Astrocyte (in vitro differentiated cells and primary cell): ENCODE results near the gene SLC37A4. TPM values are rescaled to one million over a fixed set of nuclear protein-coding genes. Genes with fewer than 3 reads are reported as not detected.
A peak's percentile ranks its signal among the peaks of the same experiment; 100 is the strongest.

Experiments
- DNase-seq: peaks from one replicate; pipeline ENCODE4 v3.0.0-alpha.2; 2010; ENCODE audit warnings: low read depth
- FAIRE-seq: peaks from 2 replicates; lab custom pipeline; 2011; peaks lifted over from hg19 to GRCh38; lab: Jason Lieb, UNC
- H2AFZ ChIP-seq: 2 replicates; pipeline ENCODE4 v1.6.0; 2012; ENCODE audit warnings: low read depth, low read length, inconsistent platforms
- H3K27ac ChIP-seq: 2 replicates; pipeline ENCODE4 v1.5.1; 2011; ENCODE audit warnings: low read depth, low read length, inconsistent platforms
- H3K27me3 ChIP-seq: 2 replicates; pipeline ENCODE4 v1.6.0; 2011; ENCODE audit warnings: low read length, inconsistent platforms; ENCODE audit not compliant: insufficient read depth
- H3K36me3 ChIP-seq: 2 replicates; pipeline ENCODE4 v1.5.1; 2011; ENCODE audit warnings: low read length, inconsistent platforms; ENCODE audit not compliant: insufficient read depth
- H3K4me1 ChIP-seq: 2 replicates; pipeline ENCODE4 v1.5.1; 2011; ENCODE audit warnings: low read length, inconsistent platforms; ENCODE audit not compliant: insufficient read depth
- H3K4me2 ChIP-seq: 2 replicates; pipeline ENCODE4 v1.6.0; 2012; ENCODE audit warnings: low read length, inconsistent platforms
- H3K4me3 ChIP-seq: 2 replicates; pipeline ENCODE4 v1.5.1; 2011; ENCODE audit warnings: low read depth, mild to moderate bottlenecking, low read length, inconsistent platforms; ENCODE audit not compliant: insufficient read depth
- H3K79me2 ChIP-seq: 2 replicates; pipeline ENCODE4 v1.6.0; 2012; ENCODE audit warnings: mild to moderate bottlenecking, low read length, inconsistent platforms; ENCODE audit not compliant: insufficient read depth
- H3K9ac ChIP-seq: 2 replicates; pipeline ENCODE4 v1.6.0; 2012; ENCODE audit warnings: mild to moderate bottlenecking, low read length, inconsistent platforms
- H3K9me3 ChIP-seq: 2 replicates; pipeline ENCODE4 v1.5.1; 2012; ENCODE audit warnings: low read depth, mild to moderate bottlenecking, low read length, inconsistent platforms; ENCODE audit not compliant: insufficient read depth
- H4K20me1 ChIP-seq: 2 replicates; pipeline ENCODE4 v1.6.0; 2012; ENCODE audit warnings: low read length, inconsistent platforms; ENCODE audit not compliant: insufficient read depth
- H3K27ac Mint-ChIP-seq: one replicate; pipeline ENCODE4 v1.8.0; 2021; ENCODE audit warnings: mild to moderate bottlenecking, mixed read lengths; ENCODE audit not compliant: unreplicated experiment
- H3K27me3 Mint-ChIP-seq: one replicate; pipeline ENCODE4 v1.8.0; 2021; ENCODE audit warnings: low read depth, mixed read lengths; ENCODE audit not compliant: unreplicated experiment
- H3K36me3 Mint-ChIP-seq: one replicate; pipeline ENCODE4 v1.8.0; 2021; ENCODE audit warnings: low read depth, mixed read lengths; ENCODE audit not compliant: unreplicated experiment
- H3K4me1 Mint-ChIP-seq: one replicate; pipeline ENCODE4 v1.8.0; 2021; ENCODE audit warnings: low read depth, mixed read lengths; ENCODE audit not compliant: unreplicated experiment
- H3K4me3 Mint-ChIP-seq: one replicate; pipeline ENCODE4 v1.8.0; 2021; ENCODE audit warnings: mild to moderate bottlenecking, moderate library complexity, mixed read lengths; ENCODE audit not compliant: unreplicated experiment
- H3K9me3 Mint-ChIP-seq: one replicate; pipeline ENCODE4 v1.8.0; 2021; ENCODE audit warnings: mild to moderate bottlenecking, mixed read lengths; ENCODE audit not compliant: unreplicated experiment
- CTCF ChIP-seq: IDR thresholded peaks from 2 replicates; pipeline ENCODE4 v1.5.1; 2011; ENCODE audit warnings: low read depth, mild to moderate bottlenecking, inconsistent platforms, low read length, moderate library complexity; ENCODE audit not compliant: insufficient read depth
- EZH2 ChIP-seq: IDR thresholded peaks from 2 replicates; pipeline ENCODE4 v1.6.1; 2012; ENCODE audit warnings: mild to moderate bottlenecking, low read length, inconsistent platforms; ENCODE audit not compliant: insufficient read depth
- total RNA-seq: library from RNA; stranded (reverse); gene quantifications from 2 replicates; pipeline ENCODE4 v1.2.1, GENCODE V29; 2021

Gene SLC37A4
- total RNA-seq, 1 donor from 2014 or later = 8.7 TPM

GRCh38 chr11:118998388-118998717 is 32.3 kb downstream of the SLC37A4 start:
- peak overlapping the region; percentile 67 for H3K27ac Mint-ChIP-seq

GRCh38 chr11:118997627-118998387 is 32.9 kb downstream of the SLC37A4 start, which contains the start of gene CENATAC:
Gene CENATAC, plus strand, starts transcription at chr11:118998138. Its CDS starts 60 bp downstream, at chr11:118998198.
- Histone ChIP-seq H3K4me3 (peak within 1 kb of the TSS; percentile 88), H3K9me3 (no peaks in the 10 kb centered on the region), H3K36me3 (peaks cover 4% of the 10 kb centered on the region), H4K20me1 (no peaks in the 10 kb centered on the region), H2AFZ (peak within 1 kb of the TSS; percentile 98), H3K4me1 (peaks cover 24% of the 10 kb centered on the region), H3K27ac (peak within 1 kb of the TSS; percentile 71), H3K27me3 (no peaks in the 10 kb centered on the region), H3K4me2 (peak within 1 kb of the TSS; percentile 97), H3K79me2 (peaks cover 22% of the 10 kb centered on the region), H3K9ac (peak within 1 kb of the TSS; percentile 83)
- Mint-ChIP-seq H3K9me3 (no peaks in the 10 kb centered on the region), H3K4me1 (peaks cover 14% of the 10 kb centered on the region), H3K27ac (peak within 1 kb of the TSS; percentile 67), H3K27me3 (no peaks in the 10 kb centered on the region), H3K36me3 (peaks cover 2% of the 10 kb centered on the region), H3K4me3 (peak within 1 kb of the TSS; percentile 92)
- DNase-seq = peak; percentile 49
- TF ChIP-seq CTCF = no peak
- TF ChIP-seq EZH2 = no peak
- no peak for FAIRE-seq

More at GRCh38 chr11:118998388-118998717, 32.3 kb downstream of the SLC37A4 start:
- H3K4me2 ChIP-seq = peak overlapping the region; percentile 97
- TF ChIP-seq EZH2 = no peak
- TF ChIP-seq CTCF = no peak
- peak overlapping the region; percentile 71 for H3K27ac ChIP-seq
- FAIRE-seq (no peak), DNase-seq (no peak)
- Mint-ChIP-seq H3K27me3 (no peaks in the 10 kb centered on the region), H3K9me3 (no peaks in the 10 kb centered on the region), H3K36me3 (peaks cover 5% of the 10 kb centered on the region), H3K4me1 (peaks cover 14% of the 10 kb centered on the region), H3K4me3 (peak overlapping the region; percentile 92)
- peak overlapping the region; percentile 83 for H3K9ac ChIP-seq
- peaks cover 22% of the 10 kb centered on the region for H3K79me2 ChIP-seq
- H2AFZ ChIP-seq = peak overlapping the region; percentile 98
- H3K27me3 ChIP-seq = no peaks in the 10 kb centered on the region
- peak overlapping the region; percentile 88 for H3K4me3 ChIP-seq
- H3K9me3 ChIP-seq = no peaks in the 10 kb centered on the region
- H4K20me1 ChIP-seq = no peaks in the 10 kb centered on the region
- H3K36me3 ChIP-seq = peaks cover 4% of the 10 kb centered on the region
- peaks cover 24% of the 10 kb centered on the region for H3K4me1 ChIP-seq
